Neural progenitor cell (in vitro differentiated cells): ENCODE data around the gene NTRK3.

Experiments used
- CTCF ChIP-seq: fragments of 200-600 bp; sonication (generic); IDR thresholded peaks from 2 replicates; pipeline ENCODE4 v1.5.1; 2017; ENCODE audit warnings: antibody characterized with exemption, mild to moderate bottlenecking
- EZH2 ChIP-seq: fragments of 200-600 bp; sonication (generic); IDR thresholded peaks from 2 replicates; pipeline ENCODE4 v1.6.1; 2017; ENCODE audit warnings: antibody characterized with exemption, mild to moderate bottlenecking, moderate library complexity

DNA sequence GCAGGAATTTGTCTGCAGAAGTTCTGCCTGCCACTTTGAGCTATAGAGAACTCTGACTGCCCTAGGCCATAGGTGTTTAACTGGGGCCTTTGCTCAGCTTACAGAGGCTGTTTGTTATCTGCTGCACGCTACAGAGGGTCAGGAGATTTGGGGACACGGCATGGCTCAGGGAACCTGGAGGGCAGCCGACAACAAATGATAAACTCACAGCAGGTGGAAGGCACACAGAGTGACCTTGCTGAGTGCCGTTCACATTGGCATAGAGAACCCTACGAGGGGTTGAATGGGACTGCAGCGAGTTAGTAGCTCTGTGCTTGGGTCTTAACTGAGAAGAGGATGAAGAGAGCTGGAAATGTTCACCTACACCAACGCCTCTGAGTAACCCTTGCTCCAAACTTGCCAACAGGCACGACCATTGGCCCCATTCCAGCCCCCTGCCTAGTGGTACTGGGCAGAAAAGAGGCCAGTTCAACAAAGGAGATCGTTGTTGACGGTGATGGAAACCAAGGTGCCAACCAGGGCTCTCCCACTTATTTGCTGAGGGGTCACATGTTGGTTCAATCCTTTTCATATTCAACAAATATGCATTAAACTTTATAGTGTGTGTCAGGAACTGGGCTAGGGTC lies 301.1 kb downstream of the NTRK3 start:
- no peak for TF ChIP-seq CTCF
- TF ChIP-seq EZH2: no peak
